Vagina (tissue), 2 donors: ENCODE data around the gene SPSB3.

Source experiments
- CTCF ChIP-seq, 3 experiments: fragments of 450-650 bp in 2 of 3; fragments of 200-600 bp in 1 of 3; sonication (generic) in 1 of 3; IDR thresholded peaks; one replicate each; pipeline ENCODE4 v1.5.1; 2017 to 2019; ENCODE audit warnings: antibody characterized with exemption in 3 of 3, mild to moderate bottlenecking in 2 of 3, moderate library complexity in 2 of 3
- POLR2AphosphoS5 ChIP-seq, 2 donors: sonication (generic); formaldehyde crosslinking; IDR thresholded peaks; one replicate each; pipeline ENCODE4 v1.9.0; 2017; ENCODE audit warnings: antibody characterized with exemption in 2 of 2, mild to moderate bottlenecking in 2 of 2, low read depth in 1 of 2; ENCODE audit not compliant: insufficient read depth in 1 of 2

- TF ChIP-seq POLR2AphosphoS5 (IDR thresholded peaks at IDR 0.05; ENCODE audit: insufficient read depth in 1 of 2, low read depth in 1 of 2) (no peak), CTCF (IDR thresholded peaks at IDR 0.05) (no peak)
These were observed 15.0 kb downstream of the SPSB3 start for GRCh38 chr16:1767116-1767994.
